GM18873 (cell line): ENCODE measurements around the gene OAS2.

Experiments
- ATAC-seq: cut with Tn5 transposase; IDR thresholded peaks from one replicate; pipeline ENCODE4 v1.9.1; 2021; ENCODE audit warnings: mild to moderate bottlenecking, moderate library complexity, moderate number of reproducible peaks; ENCODE audit not compliant: unreplicated experiment, low FRiP score

Gene OAS2, protein sequence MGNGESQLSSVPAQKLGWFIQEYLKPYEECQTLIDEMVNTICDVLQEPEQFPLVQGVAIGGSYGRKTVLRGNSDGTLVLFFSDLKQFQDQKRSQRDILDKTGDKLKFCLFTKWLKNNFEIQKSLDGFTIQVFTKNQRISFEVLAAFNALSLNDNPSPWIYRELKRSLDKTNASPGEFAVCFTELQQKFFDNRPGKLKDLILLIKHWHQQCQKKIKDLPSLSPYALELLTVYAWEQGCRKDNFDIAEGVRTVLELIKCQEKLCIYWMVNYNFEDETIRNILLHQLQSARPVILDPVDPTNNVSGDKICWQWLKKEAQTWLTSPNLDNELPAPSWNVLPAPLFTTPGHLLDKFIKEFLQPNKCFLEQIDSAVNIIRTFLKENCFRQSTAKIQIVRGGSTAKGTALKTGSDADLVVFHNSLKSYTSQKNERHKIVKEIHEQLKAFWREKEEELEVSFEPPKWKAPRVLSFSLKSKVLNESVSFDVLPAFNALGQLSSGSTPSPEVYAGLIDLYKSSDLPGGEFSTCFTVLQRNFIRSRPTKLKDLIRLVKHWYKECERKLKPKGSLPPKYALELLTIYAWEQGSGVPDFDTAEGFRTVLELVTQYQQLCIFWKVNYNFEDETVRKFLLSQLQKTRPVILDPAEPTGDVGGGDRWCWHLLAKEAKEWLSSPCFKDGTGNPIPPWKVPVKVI

GRCh38 chr12:112978163-112979040 lies at the start of gene OAS2:
Gene OAS2, plus strand, starts transcription at chr12:112978519. Its CDS starts 90 bp downstream, at chr12:112978609.
- peak; percentile 86 for ATAC-seq

DNA sequence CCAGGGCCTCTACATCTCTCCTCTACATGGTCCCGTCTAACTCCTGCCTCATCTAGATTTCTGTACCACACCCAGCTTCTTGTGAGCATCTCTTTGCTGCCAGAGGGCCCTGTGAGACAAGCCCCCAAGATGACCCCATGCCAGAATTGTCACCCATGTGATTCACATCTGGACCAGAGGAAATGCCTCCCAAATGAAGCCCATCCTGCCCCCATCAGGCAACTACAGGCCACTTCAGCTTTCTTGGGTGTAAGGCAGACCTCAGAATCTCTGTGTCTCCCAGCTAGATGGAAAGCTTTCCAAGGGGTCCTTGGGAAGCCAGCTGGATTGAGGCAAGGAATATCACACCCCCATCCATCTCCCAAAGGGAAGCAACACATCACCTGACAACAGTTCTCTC lies 49.3 kb upstream of the OAS2 start:
- no peak for ATAC-seq

- no peak for ATAC-seq
Observed at GRCh38 chr12:112929715-112930114, 48.6 kb upstream of the OAS2 start.

- no peak for ATAC-seq
Observed at GRCh38 chr12:112930350-112930749, 48.0 kb upstream of the OAS2 start.

DNA sequence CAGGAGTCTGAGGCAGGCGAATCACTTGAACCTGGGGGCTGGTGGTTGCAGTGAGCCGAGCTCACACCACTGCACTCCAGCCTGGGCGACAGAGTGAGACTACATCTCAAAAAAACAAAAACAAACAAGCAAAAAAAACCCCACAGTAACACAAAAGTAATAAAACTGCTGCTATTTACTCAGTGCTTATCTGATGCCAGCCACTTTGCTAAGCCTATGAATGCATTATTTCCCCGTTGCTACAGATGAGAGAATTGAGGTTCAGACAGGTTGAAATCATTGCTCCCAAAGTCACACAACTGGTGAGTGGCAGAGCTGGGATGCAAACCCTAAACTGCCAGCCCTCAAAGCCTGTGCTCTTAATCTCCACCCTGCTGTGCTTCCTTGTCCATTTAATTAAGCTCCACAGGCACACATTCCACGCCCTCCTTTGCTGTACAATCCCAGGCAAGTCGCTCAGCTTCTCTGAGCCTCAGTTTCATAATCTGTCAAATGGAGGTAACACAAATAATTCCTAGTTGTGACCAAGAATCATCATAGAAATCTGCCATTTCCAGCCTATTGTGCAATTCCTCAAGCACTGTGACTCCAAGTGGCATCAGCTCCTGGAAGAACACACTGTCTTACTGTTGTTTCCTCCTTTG lies 45.7 kb upstream of the OAS2 start:
- no peak for ATAC-seq

DNA sequence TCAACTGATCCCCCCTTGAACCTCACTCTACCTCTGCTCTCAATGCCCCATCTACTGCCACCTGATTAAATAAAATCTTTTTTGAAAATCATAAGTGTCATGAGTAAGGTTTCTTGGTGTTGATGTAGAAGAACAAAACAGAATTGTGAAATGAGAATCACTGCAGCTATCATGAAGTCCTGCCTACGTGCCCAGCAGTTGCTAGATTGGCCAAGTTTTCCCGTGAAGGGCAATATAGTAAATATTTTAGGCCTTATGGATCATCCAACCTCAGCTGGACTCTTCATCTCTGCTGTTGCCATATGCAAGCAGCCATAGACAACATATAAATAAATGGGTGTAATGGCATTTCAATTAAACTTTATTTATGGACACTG lies 45.2 kb upstream of the OAS2 start:
- no peak for ATAC-seq

GRCh38 chr12:112936264-112936663 lies 42.1 kb upstream of the OAS2 start:
- no peak for ATAC-seq

- no peak for ATAC-seq
Observed at GRCh38 chr12:112936927-112937326, 41.4 kb upstream of the OAS2 start.

DNA sequence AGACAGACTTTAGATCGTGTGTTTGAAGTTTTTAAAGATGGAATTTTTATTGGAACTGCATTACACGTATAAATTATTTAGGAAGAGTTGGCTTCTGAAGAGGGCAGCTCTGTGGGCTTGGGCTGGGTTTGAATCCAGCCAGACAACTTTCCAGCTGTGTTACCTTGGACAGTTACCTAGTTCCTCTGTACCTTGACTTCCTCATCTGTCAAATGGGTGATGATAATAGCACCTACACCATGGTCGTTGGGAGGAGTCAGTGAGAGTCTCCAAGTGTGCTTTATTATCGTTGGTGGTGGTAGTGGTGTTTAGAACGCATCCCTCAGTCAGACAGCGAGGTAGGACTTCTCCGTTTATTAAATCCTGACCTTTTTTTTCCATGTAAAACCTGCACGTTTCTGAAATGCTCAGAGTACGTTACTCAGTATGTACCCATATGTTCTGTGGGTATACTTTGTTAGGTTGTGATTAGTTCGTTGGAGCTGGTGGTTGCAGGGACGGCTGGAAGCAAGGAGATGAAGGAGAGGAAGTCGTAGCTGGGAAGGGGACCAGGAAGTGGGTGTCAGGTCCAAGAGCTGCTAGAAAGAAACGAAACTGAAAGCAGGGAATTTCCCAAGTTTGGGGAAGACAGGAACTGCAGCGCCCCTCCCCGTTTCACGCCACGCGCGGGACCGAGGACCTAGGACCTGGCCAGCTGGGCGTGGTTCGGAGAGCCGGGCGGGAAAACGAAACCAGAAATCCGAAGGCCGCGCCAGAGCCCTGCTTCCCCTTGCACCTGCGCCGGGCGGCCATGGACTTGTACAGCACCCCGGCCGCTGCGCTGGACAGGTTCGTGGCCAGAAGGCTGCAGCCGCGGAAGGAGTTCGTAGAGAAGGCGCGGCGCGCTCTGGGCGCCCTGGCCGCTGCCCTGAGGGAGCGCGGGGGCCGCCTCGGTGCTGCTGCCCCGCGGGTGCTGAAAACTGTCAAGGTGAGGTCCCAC lies 40.3 kb upstream of the OAS2 start, which contains the start of gene OAS3:
Gene OAS3, plus strand, starts transcription at position 734 of the 979 bp plus-strand sequence. Its CDS starts 57 bp downstream, at position 791.
- ATAC-seq, result no peak

DNA sequence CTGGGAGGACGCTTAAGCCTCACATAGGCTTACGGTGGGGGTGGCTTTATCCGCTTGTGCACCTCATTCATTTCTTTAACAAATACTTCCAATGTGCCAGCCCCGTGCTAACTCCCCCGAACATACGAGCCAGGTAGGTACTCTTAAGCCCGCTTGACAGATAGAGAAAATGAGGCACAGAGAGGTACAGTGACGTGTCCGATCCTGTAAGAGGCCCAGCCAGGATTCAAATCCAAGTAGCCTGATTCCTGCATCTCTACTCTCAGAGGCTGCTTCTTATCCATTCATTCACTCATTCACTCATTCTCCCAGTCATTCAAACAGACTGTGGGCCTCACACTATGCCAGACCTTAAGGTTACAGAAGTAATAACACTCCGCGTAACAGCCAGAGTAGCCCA lies 39.6 kb upstream of the OAS2 start:
- ATAC-seq, result no peak

DNA sequence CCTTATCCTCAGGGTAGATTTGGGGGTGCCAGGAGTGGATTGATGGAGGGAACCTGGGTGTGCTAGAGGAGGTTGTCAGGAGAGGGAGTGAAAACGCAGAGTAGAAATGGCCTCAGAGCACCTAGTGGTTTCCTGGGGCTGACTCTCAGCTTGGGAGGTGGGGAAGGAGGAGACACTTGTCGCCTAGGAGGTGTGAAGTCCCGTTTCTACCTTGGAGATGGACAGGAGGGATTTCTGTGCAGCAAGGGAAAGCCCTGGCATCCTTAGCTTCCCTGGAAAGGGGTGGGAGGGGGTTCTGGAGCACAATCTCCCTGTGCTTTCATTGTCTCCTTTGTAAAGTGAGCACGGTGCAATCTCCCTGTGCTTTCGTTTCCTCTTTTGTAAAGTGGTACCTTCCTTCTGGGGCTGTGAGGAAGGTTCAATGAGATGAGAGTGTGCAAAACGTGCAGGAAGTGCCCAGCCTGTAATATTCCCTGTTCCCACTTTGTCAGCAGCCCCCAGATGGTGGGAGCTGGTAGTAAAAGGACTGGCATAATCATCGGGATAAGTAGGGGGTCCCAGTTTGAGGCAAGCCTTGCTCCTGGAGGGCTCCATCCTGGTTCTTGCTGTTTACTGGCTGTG lies 38.4 kb upstream of the OAS2 start:
- ATAC-seq, result no peak

DNA sequence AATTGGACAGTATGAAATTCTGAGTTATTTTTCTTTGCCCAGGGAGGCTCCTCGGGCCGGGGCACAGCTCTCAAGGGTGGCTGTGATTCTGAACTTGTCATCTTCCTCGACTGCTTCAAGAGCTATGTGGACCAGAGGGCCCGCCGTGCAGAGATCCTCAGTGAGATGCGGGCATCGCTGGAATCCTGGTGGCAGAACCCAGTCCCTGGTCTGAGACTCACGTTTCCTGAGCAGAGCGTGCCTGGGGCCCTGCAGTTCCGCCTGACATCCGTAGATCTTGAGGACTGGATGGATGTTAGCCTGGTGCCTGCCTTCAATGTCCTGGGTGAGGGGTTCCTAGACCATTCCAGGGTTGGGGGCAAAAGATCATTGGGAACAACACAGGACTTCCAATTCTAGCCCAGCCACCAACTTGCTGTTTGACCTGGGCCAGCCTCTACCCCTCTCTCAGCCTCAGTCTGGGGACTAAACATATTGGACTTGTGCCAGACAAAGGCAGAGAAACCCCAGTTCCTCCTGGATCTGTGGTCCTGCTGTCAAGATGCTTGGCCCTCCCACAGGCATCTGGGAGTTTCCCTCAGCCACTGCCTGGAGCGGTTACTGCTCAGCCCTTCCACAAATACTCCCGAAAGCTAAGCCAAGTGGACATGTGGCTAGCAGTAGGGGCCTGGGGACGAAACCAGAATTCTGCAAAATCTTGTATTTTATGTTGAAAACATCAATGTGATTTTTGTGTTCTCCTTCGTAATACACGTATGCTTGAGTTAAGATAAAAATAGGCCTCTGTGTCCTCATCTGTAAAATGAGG lies 36.6 kb upstream of the OAS2 start:
- ATAC-seq, result no peak

DNA sequence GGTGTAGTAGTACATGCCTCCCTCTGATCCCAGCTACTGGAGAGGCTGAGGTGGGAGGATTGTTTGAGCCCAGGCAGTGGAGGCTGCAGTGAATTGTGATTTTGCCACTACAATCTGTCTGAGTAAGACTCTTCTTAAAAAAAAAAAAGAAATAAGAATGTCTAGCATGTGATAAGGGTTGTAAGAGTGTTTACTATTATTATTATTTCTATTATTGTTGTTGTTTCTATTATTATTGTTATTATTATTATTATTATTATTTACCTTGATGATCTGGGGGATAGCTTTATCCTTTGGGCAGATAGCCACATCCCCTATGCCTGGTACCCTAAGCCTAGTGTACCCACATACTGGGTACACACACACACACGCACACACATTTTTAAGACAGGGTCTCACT lies 35.7 kb upstream of the OAS2 start:
- no peak for ATAC-seq

GRCh38 chr12:112944024-112944690 lies 34.2 kb upstream of the OAS2 start:
- ATAC-seq, result no peak

- no peak for ATAC-seq
Observed at GRCh38 chr12:112945515-112945914, 32.8 kb upstream of the OAS2 start.

- no peak for ATAC-seq
Observed at GRCh38 chr12:112946236-112947000, 31.9 kb upstream of the OAS2 start.

DNA sequence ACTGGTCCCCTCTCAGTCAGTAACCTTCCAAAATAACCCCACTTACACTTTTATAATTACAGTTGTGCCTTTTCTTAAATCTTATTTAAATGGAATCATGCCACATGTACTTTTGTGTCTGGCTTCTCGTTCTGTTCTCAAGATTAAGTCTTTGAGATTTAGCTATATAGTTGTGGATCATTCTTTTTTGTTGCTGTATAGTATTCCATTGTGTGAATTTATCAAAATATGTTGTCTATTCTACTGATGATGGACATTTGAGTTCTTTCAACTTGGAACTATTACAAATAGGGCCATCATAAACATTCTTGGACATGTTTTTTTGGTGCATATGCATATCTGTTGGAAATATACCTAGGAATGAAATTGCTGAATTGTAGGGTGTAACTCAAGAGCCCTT lies 31.0 kb upstream of the OAS2 start:
- no peak for ATAC-seq
